ENCODE results near the gene BPIFA1.

GRCh38 chr20:33280775-33281174 is 45.0 kb downstream of the BPIFA1 start:
- TF ChIP-seq POLR2A (IDR thresholded peaks at IDR 0.05): no peak
- TF ChIP-seq, protein P1, sequence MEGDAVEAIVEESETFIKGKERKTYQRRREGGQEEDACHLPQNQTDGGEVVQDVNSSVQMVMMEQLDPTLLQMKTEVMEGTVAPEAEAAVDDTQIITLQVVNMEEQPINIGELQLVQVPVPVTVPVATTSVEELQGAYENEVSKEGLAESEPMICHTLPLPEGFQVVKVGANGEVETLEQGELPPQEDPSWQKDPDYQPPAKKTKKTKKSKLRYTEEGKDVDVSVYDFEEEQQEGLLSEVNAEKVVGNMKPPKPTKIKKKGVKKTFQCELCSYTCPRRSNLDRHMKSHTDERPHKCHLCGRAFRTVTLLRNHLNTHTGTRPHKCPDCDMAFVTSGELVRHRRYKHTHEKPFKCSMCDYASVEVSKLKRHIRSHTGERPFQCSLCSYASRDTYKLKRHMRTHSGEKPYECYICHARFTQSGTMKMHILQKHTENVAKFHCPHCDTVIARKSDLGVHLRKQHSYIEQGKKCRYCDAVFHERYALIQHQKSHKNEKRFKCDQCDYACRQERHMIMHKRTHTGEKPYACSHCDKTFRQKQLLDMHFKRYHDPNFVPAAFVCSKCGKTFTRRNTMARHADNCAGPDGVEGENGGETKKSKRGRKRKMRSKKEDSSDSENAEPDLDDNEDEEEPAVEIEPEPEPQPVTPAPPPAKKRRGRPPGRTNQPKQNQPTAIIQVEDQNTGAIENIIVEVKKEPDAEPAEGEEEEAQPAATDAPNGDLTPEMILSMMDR (IDR thresholded peaks at IDR 0.05): no peak
- TF ChIP-seq EP300 (IDR thresholded peaks at IDR 0.05): no peak

Data from ovary (tissue), 3 donors.